ENCODE measurements around the gene UBE2G2. TPM values are rescaled to one million over a fixed set of nuclear protein-coding genes. Genes with fewer than 3 reads are reported as not detected.
"Not testable (repeated sequence)": the region's sequence is repeated elsewhere in the genome, so short reads cannot be mapped to it uniquely, and the experiment has no call there.

Gene UBE2G2
- total RNA-seq, 1 experiment from 2014 or later, result 159 TPM

DNA sequence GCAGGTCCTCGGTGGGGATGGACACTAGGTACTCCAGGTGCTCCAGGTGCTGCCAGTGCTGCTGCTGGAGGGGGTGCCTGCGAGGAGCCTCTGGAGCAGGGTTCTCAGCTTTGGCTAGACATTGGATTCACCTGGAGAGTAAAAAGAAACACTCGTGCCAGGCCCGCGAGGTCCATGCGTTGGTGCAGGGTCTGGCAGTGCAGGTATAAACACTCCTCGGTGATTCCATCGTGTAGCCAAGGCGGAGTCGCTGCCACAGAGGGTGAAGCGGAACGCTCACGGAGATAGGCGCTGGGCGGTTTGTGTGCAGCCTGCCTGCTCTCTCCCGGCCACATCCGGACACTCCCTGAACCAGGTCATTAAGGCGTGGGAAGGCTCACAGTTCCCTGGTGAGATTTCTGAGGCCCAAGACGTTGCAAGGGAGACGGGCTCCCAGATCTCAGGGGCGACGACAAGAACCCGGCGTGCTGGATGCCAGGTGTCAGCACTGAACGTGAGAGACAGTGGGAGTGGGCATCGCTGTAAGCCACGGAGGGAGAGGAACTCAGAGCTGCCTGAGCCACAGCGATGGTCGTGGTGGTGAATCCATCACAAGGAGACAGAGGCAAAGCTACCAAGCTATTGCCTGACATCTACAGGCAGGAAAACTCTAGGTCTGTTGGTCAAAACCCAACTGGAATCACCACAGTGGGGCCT lies 33.5 kb upstream of the UBE2G2 start:
- no peak overlapping the region for H3K4me3 ChIP-seq (ENCODE audit: low read length)
- POLR2A ChIA-PET (ENCODE audit: unreplicated experiment), result no interaction called here
- H3K9me2 ChIP-seq (replicated peaks; ENCODE audit: low read length), result no peaks in the 10 kb centered on the region
- no peaks in the 10 kb centered on the region for H4K20me1 ChIP-seq (ENCODE audit: low read length)
- H2AFZ ChIP-seq (ENCODE audit: low read length), result no peak overlapping the region
- H3K4me1 ChIP-seq (ENCODE audit: insufficient read depth, low read length), result no peaks in the 10 kb centered on the region
- H3K9me3 ChIP-seq (ENCODE audit: low read length), result no peaks in the 10 kb centered on the region
- no peaks in the 10 kb centered on the region for H3K79me2 ChIP-seq (ENCODE audit: low read length)
- H3K36me3 ChIP-seq (ENCODE audit: low read depth, low read length), result no peaks in the 10 kb centered on the region
- intact Hi-C loops (cut with micrococcal nuclease), result no loop called here
- BruUV-seq (replicated peaks), result no TSS peak
- H3K27me3 ChIP-seq (ENCODE audit: low read length), result no peaks in the 10 kb centered on the region
- no peak overlapping the region for H3K9ac ChIP-seq (ENCODE audit: low read length)
- no peak overlapping the region for H3K4me2 ChIP-seq (ENCODE audit: low read length)
- CTCF ChIA-PET, result no interaction called here
- ATAC-seq, result no peak
- no peak overlapping the region for H3K27ac ChIP-seq (ENCODE audit: low read length)
- no peaks in the 10 kb centered on the region for H3F3A ChIP-seq (ENCODE audit: low read length, unreplicated experiment)
- no peak for TF ChIP-seq CTCF (conservative IDR thresholded peaks at IDR 0.05; ENCODE audit: low read depth, low read length)
- TF ChIP-seq EZH2 (IDR thresholded peaks at IDR 0.05; ENCODE audit: low read length, unreplicated experiment), result no peak
- no peak for TF ChIP-seq EZH2phosphoT487 (IDR thresholded peaks at IDR 0.05; ENCODE audit: borderline replicate concordance, low read length)
- DNase-seq, result no peak

DNA sequence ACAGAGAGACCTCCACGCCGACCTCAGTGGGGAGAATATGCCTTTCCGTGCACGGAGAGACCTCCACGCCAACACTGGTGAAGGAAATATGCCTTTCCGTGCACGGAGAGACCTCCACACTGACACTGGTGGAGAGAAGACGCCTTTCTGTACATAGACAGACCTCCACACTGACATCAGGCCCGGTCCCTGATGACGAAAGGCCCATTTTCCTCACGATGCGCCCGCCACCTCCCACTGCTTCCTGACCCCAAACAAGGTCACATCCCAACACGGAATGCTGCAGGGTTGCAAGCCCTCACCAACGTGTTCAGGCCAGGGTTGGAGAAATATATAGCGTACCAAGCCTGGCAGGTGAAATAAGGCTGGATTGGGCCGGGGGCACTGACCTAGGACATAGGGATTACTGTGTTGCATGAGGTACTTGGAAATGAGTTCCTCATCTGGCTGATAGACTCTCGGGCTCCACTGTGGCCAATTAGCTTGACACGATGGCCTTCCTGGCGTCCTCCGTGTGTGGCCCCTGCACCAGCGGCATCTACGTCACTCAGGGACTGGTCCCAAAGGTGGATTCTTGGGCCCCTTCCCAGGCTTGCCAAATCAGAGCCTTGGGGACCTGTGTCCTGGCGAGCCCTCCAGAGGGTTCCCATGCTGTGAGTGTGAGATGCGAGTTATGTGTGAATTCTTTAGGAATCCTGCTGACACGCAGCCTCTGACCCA lies 32.8 kb upstream of the UBE2G2 start:
- H3K9me3 ChIP-seq (ENCODE audit: low read length), result no peaks in the 10 kb centered on the region
- POLR2A ChIA-PET (ENCODE audit: unreplicated experiment), result no interaction called here
- no peak for TF ChIP-seq EZH2 (IDR thresholded peaks at IDR 0.05; ENCODE audit: low read length, unreplicated experiment)
- no peak for TF ChIP-seq CTCF (conservative IDR thresholded peaks at IDR 0.05; ENCODE audit: low read depth, low read length)
- no peak for TF ChIP-seq EZH2phosphoT487 (IDR thresholded peaks at IDR 0.05; ENCODE audit: borderline replicate concordance, low read length)

DNA sequence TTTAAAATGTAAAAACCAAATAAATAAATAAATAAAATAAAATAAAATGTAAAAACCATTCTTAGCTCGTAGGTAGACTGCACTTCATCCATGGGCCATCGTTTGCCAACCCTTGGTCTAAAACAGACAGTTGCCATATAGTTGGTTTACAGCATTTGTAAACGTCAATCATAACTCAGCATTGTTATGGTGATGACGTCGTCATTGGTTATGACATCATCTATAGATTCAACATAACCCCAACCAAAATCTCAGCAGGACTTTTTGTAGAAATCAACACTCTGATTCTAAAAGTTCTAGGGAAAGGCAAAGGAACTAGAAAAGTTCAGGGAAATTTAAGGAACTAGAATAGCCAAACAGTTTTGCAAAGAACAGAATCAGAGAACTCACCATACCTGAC lies 32.0 kb upstream of the UBE2G2 start:
- H3K4me1 ChIP-seq (ENCODE audit: insufficient read depth, low read length), result no peaks in the 10 kb centered on the region
- peaks cover 4% of the 10 kb centered on the region; the same call in 1 of the 2 replicates for H3K9me3 ChIP-seq (ENCODE audit: low read length)
- no peak overlapping the region for H3K4me2 ChIP-seq (ENCODE audit: low read length)
- intact Hi-C loops (cut with micrococcal nuclease), result no loop called here
- no peak overlapping the region for H2AFZ ChIP-seq (ENCODE audit: low read length)
- CTCF ChIA-PET, result no interaction called here
- POLR2A ChIA-PET (ENCODE audit: unreplicated experiment), result no interaction called here
- no peak overlapping the region for H3K9ac ChIP-seq (ENCODE audit: low read length)
- H4K20me1 ChIP-seq (ENCODE audit: low read length), result no peaks in the 10 kb centered on the region
- no peak for TF ChIP-seq EZH2phosphoT487 (IDR thresholded peaks at IDR 0.05; ENCODE audit: borderline replicate concordance, low read length)
- TF ChIP-seq EZH2 (IDR thresholded peaks at IDR 0.05; ENCODE audit: low read length, unreplicated experiment), result no peak
- TF ChIP-seq CTCF (conservative IDR thresholded peaks at IDR 0.05; ENCODE audit: low read depth, low read length), result no peak
- DNase-seq (no peak), ATAC-seq (no peak)
- H3K79me2 ChIP-seq (ENCODE audit: low read length), result no peaks in the 10 kb centered on the region
- no peak overlapping the region for H3K4me3 ChIP-seq (ENCODE audit: low read length)
- H3F3A ChIP-seq (ENCODE audit: low read length, unreplicated experiment), result no peaks in the 10 kb centered on the region
- H3K9me2 ChIP-seq (replicated peaks; ENCODE audit: low read length), result no peaks in the 10 kb centered on the region
- no peaks in the 10 kb centered on the region for H3K36me3 ChIP-seq (ENCODE audit: low read depth, low read length)
- H3K27ac ChIP-seq (ENCODE audit: low read length), result no peak overlapping the region
- no peaks in the 10 kb centered on the region for H3K27me3 ChIP-seq (ENCODE audit: low read length)
- no TSS peak for BruUV-seq (replicated peaks)

More for the DNA sequence above, 32.8 kb upstream of the UBE2G2 start:
- H3K4me2 ChIP-seq (ENCODE audit: low read length), result no peak overlapping the region
- H3K36me3 ChIP-seq (ENCODE audit: low read depth, low read length), result no peaks in the 10 kb centered on the region
- H3F3A ChIP-seq (ENCODE audit: low read length, unreplicated experiment), result no peaks in the 10 kb centered on the region
- no peaks in the 10 kb centered on the region for H3K4me1 ChIP-seq (ENCODE audit: insufficient read depth, low read length)
- no peak overlapping the region for H3K9ac ChIP-seq (ENCODE audit: low read length)
- H3K4me3 ChIP-seq (ENCODE audit: low read length), result no peak overlapping the region
- H2AFZ ChIP-seq (ENCODE audit: low read length), result no peak overlapping the region
- H3K79me2 ChIP-seq (ENCODE audit: low read length), result no peaks in the 10 kb centered on the region
- intact Hi-C loops (cut with micrococcal nuclease), result no loop called here
- H3K27ac ChIP-seq (ENCODE audit: low read length), result no peak overlapping the region
- H3K27me3 ChIP-seq (ENCODE audit: low read length), result no peaks in the 10 kb centered on the region
- CTCF ChIA-PET, result no interaction called here
- no peaks in the 10 kb centered on the region for H4K20me1 ChIP-seq (ENCODE audit: low read length)
- no TSS peak for BruUV-seq (replicated peaks)
- H3K9me2 ChIP-seq (replicated peaks; ENCODE audit: low read length), result no peaks in the 10 kb centered on the region
- DNase-seq (no peak), ATAC-seq (no peak)

- DNase-seq; H3K79me2 ChIP-seq (ENCODE audit: low read length); H3K4me1 ChIP-seq (ENCODE audit: insufficient read depth, low read length); H3K9me2 ChIP-seq (replicated peaks; ENCODE audit: low read length); H4K20me1 ChIP-seq (ENCODE audit: low read length); H2AFZ ChIP-seq (ENCODE audit: low read length); H3K27ac ChIP-seq (ENCODE audit: low read length); intact Hi-C loops (cut with micrococcal nuclease); H3K9ac ChIP-seq (ENCODE audit: low read length); POLR2A ChIA-PET (ENCODE audit: unreplicated experiment); BruUV-seq (replicated peaks); ATAC-seq; H3K36me3 ChIP-seq (ENCODE audit: low read depth, low read length); CTCF ChIA-PET; H3F3A ChIP-seq (ENCODE audit: low read length, unreplicated experiment); H3K4me2 ChIP-seq (ENCODE audit: low read length); H3K27me3 ChIP-seq (ENCODE audit: low read length); H3K4me3 ChIP-seq (ENCODE audit: low read length): not testable (repeated sequence)
- H3K9me3 ChIP-seq (ENCODE audit: low read length), result peaks cover 14% of the 10 kb centered on the region; the same call in 1 of the 2 replicates
Observed at GRCh38 chr21:44832516-44833255, 31.1 kb upstream of the UBE2G2 start.
